Measurements from ENCODE around the gene EDC3.

The EDC3 gene

GRCh38 chr15:74613089-74613952 lies 82.5 kb downstream of the EDC3 start:
- Mint-ChIP-seq H3K4me3 (peak overlapping the region; percentile 32 to 92), H3K4me1 (ENCODE audit: low read depth in 2 of 2) (peaks cover 21 to 28% of the 10 kb centered on the region in 2 donors), H3K36me3 (ENCODE audit: insufficient read depth) (peaks cover 21% of the 10 kb centered on the region), H3K27me3 (no peaks in the 10 kb centered on the region), H3K27ac (peak overlapping the region; percentile 29 to 82), H3K9me3 (no peaks in the 10 kb centered on the region)
- no peak for ATAC-seq (replicated peaks)
- no peak for DNase-seq

GRCh38 chr15:74612677-74613076 lies 83.1 kb downstream of the EDC3 start:
- Mint-ChIP-seq H3K36me3 (ENCODE audit: insufficient read depth) (peaks cover 22% of the 10 kb centered on the region), H3K4me3 (peak overlapping the region in 1 of 2 donors; percentile 61), H3K27me3 (no peaks in the 10 kb centered on the region), H3K9me3 (no peaks in the 10 kb centered on the region), H3K27ac (peak overlapping the region; percentile 29 to 82), H3K4me1 (ENCODE audit: low read depth in 2 of 2) (peaks cover 14 to 21% of the 10 kb centered on the region in 2 donors)
- DNase-seq (no peak), ATAC-seq (replicated peaks) (no peak)

- DNase-seq (no peak), ATAC-seq (replicated peaks) (no peak)
- Mint-ChIP-seq H3K27ac (no peak overlapping the region), H3K9me3 (no peaks in the 10 kb centered on the region), H3K27me3 (no peaks in the 10 kb centered on the region), H3K4me3 (no peak overlapping the region), H3K4me1 (ENCODE audit: low read depth in 2 of 2) (peaks cover 6 to 13% of the 10 kb centered on the region in 2 donors), H3K36me3 (ENCODE audit: insufficient read depth) (peaks cover 22% of the 10 kb centered on the region)
Measured at GRCh38 chr15:74611834-74612233, 84.0 kb downstream of the EDC3 start.

- Mint-ChIP-seq H3K4me3 (no peak overlapping the region), H3K4me1 (ENCODE audit: low read depth in 2 of 2) (peaks cover 1 to 8% of the 10 kb centered on the region in 2 donors), H3K9me3 (no peaks in the 10 kb centered on the region), H3K36me3 (ENCODE audit: insufficient read depth) (peaks cover 18% of the 10 kb centered on the region), H3K27ac (no peak overlapping the region), H3K27me3 (no peaks in the 10 kb centered on the region)
- no peak for ATAC-seq (replicated peaks)
- no peak for DNase-seq
Measured at GRCh38 chr15:74611341-74611740, 84.5 kb downstream of the EDC3 start.

- no peak for DNase-seq
- H3K27me3 Mint-ChIP-seq, result no peaks in the 10 kb centered on the region
- H3K4me1 Mint-ChIP-seq (ENCODE audit: low read depth in 2 of 2), result peaks cover 0 to 7% of the 10 kb centered on the region in 2 donors
- H3K36me3 Mint-ChIP-seq (ENCODE audit: insufficient read depth), result peaks cover 12% of the 10 kb centered on the region
- no peak overlapping the region for H3K4me3 Mint-ChIP-seq
- no peak overlapping the region for H3K27ac Mint-ChIP-seq
- ATAC-seq (replicated peaks), result no peak
- no peaks in the 10 kb centered on the region for H3K9me3 Mint-ChIP-seq
Measured at GRCh38 chr15:74610302-74610951, 85.4 kb downstream of the EDC3 start.

- no peak for ATAC-seq (replicated peaks)
- Mint-ChIP-seq H3K36me3 (ENCODE audit: insufficient read depth) (peaks cover 10% of the 10 kb centered on the region), H3K4me1 (ENCODE audit: low read depth in 2 of 2) (peaks cover 0 to 6% of the 10 kb centered on the region in 2 donors), H3K4me3 (no peak overlapping the region), H3K27ac (no peak overlapping the region), H3K27me3 (no peaks in the 10 kb centered on the region), H3K9me3 (no peaks in the 10 kb centered on the region)
- no peak for DNase-seq
Measured at GRCh38 chr15:74609938-74610301, 85.9 kb downstream of the EDC3 start.

- ATAC-seq (replicated peaks) (no peak), DNase-seq (no peak)
- peaks cover 3% of the 10 kb centered on the region for H3K36me3 Mint-ChIP-seq (ENCODE audit: insufficient read depth)
- no peak overlapping the region for H3K4me3 Mint-ChIP-seq
- no peaks in the 10 kb centered on the region for H3K9me3 Mint-ChIP-seq
- no peaks in the 10 kb centered on the region for H3K27me3 Mint-ChIP-seq
- peaks cover 0 to 6% of the 10 kb centered on the region in 2 donors for H3K4me1 Mint-ChIP-seq (ENCODE audit: low read depth in 2 of 2)
- no peak overlapping the region for H3K27ac Mint-ChIP-seq
Measured at GRCh38 chr15:74608786-74609185, 87.0 kb downstream of the EDC3 start.

GRCh38 chr15:74605795-74606150 lies 90.1 kb downstream of the EDC3 start:
- H3K4me3 Mint-ChIP-seq, result no peak overlapping the region
- ATAC-seq (replicated peaks) (no peak), DNase-seq (no peak)
- no peak overlapping the region for H3K27ac Mint-ChIP-seq
- H3K27me3 Mint-ChIP-seq, result no peaks in the 10 kb centered on the region
- H3K4me1 Mint-ChIP-seq (ENCODE audit: low read depth in 2 of 2), result peaks cover 0 to 7% of the 10 kb centered on the region in 2 donors
- H3K9me3 Mint-ChIP-seq, result no peaks in the 10 kb centered on the region
- H3K36me3 Mint-ChIP-seq (ENCODE audit: insufficient read depth), result peaks cover 3% of the 10 kb centered on the region

GRCh38 chr15:74604983-74605794 lies 90.6 kb downstream of the EDC3 start:
- DNase-seq (no peak), ATAC-seq (replicated peaks) (no peak)
- Mint-ChIP-seq H3K9me3 (no peaks in the 10 kb centered on the region), H3K4me1 (ENCODE audit: low read depth in 2 of 2) (peaks cover 0 to 7% of the 10 kb centered on the region in 2 donors), H3K27me3 (no peaks in the 10 kb centered on the region), H3K4me3 (no peak overlapping the region), H3K27ac (no peak overlapping the region), H3K36me3 (ENCODE audit: insufficient read depth) (peaks cover 3% of the 10 kb centered on the region)

- DNase-seq (no peak), ATAC-seq (replicated peaks) (no peak)
- Mint-ChIP-seq H3K9me3 (no peaks in the 10 kb centered on the region), H3K27ac (no peak overlapping the region), H3K4me3 (no peak overlapping the region), H3K4me1 (ENCODE audit: low read depth in 2 of 2) (peaks cover 0 to 12% of the 10 kb centered on the region in 2 donors), H3K36me3 (ENCODE audit: insufficient read depth) (peaks cover 5% of the 10 kb centered on the region), H3K27me3 (no peaks in the 10 kb centered on the region)
Measured at GRCh38 chr15:74603789-74604705, 91.8 kb downstream of the EDC3 start.

GRCh38 chr15:74603026-74603788 lies 92.6 kb downstream of the EDC3 start:
- H3K4me3 Mint-ChIP-seq, result no peak overlapping the region

GRCh38 chr15:74599156-74599555 lies 96.7 kb downstream of the EDC3 start:
- Mint-ChIP-seq H3K36me3 (ENCODE audit: insufficient read depth) (peaks cover 26% of the 10 kb centered on the region), H3K4me3 (peak overlapping the region; percentile 88 to 96), H3K27me3 (no peaks in the 10 kb centered on the region), H3K4me1 (ENCODE audit: low read depth in 2 of 2) (peaks cover 11 to 24% of the 10 kb centered on the region in 2 donors), H3K27ac (peak overlapping the region in 1 of 2 donors; percentile 92), H3K9me3 (no peaks in the 10 kb centered on the region)
- no peak for DNase-seq
- no peak for ATAC-seq (replicated peaks)

More at GRCh38 chr15:74603026-74603788, 92.6 kb downstream of the EDC3 start:
- DNase-seq (no peak), ATAC-seq (replicated peaks) (no peak)
- peaks cover 5 to 18% of the 10 kb centered on the region in 2 donors for H3K4me1 Mint-ChIP-seq (ENCODE audit: low read depth in 2 of 2)
- H3K27ac Mint-ChIP-seq, result no peak overlapping the region
- peaks cover 8% of the 10 kb centered on the region for H3K36me3 Mint-ChIP-seq (ENCODE audit: insufficient read depth)
- H3K27me3 Mint-ChIP-seq, result no peaks in the 10 kb centered on the region
- H3K9me3 Mint-ChIP-seq, result no peaks in the 10 kb centered on the region
